NCI-H2081 (cell line): ENCODE results near the gene ADIG.
"Not testable (repeated sequence)": the region's sequence is repeated elsewhere in the genome, so short reads cannot be mapped to it uniquely, and the experiment has no call there.

Experiments
- DNase-seq, 2 experiments: peaks; one replicate each; lab custom pipeline; 2025; lab: John Stamatoyannopoulos, UW

ADIG gene

GRCh38 chr20:38573413-38573812 lies 7.6 kb upstream of the ADIG start:
- DNase-seq: no peak

GRCh38 chr20:38579219-38579910 lies 1.6 kb upstream of the ADIG start:
- DNase-seq: no peak

GRCh38 chr20:38579921-38580320 lies 1.1 kb upstream of the ADIG start:
- no peak for DNase-seq

GRCh38 chr20:38581830-38582358 lies 897 bp downstream of the ADIG start:
- DNase-seq: no peak

- no peak for DNase-seq
Measured at GRCh38 chr20:38583306-38583705, 2.3 kb downstream of the ADIG start.

- DNase-seq: no peak
Measured at GRCh38 chr20:38584099-38584763, 3.2 kb downstream of the ADIG start.

GRCh38 chr20:38585404-38586180 lies 4.6 kb downstream of the ADIG start:
- DNase-seq: no peak

- DNase-seq: no peak
Measured at GRCh38 chr20:38586181-38586525, 5.2 kb downstream of the ADIG start.

GRCh38 chr20:38588303-38588702 lies 7.3 kb downstream of the ADIG start:
- DNase-seq: no peak

- no peak for DNase-seq
Measured at GRCh38 chr20:38589351-38589750, 8.4 kb downstream of the ADIG start.

GRCh38 chr20:38589967-38590675 lies 9.1 kb downstream of the ADIG start:
- DNase-seq: no peak

- no peak for DNase-seq
Measured at GRCh38 chr20:38590676-38591473, 9.9 kb downstream of the ADIG start.

GRCh38 chr20:38591474-38592410 lies 10.7 kb downstream of the ADIG start:
- DNase-seq: no peak

- DNase-seq: not testable (repeated sequence)
Measured at GRCh38 chr20:38592411-38592790, 11.4 kb downstream of the ADIG start.

- not testable (repeated sequence) for DNase-seq
Measured at GRCh38 chr20:38594281-38594680, 13.3 kb downstream of the ADIG start.

- not testable (repeated sequence) for DNase-seq
Measured at GRCh38 chr20:38595886-38596285, 14.9 kb downstream of the ADIG start.

- DNase-seq: no peak
Measured at GRCh38 chr20:38599410-38599882, 18.4 kb downstream of the ADIG start.

GRCh38 chr20:38600057-38600456 lies 19.1 kb downstream of the ADIG start:
- DNase-seq: no peak

GRCh38 chr20:38601216-38602184 lies 20.5 kb downstream of the ADIG start, which contains the start of gene ARHGAP40:
ARHGAP40 (plus strand) TSS chr20:38601809.
- DNase-seq: peak in 1 of 2 experiments; percentile 30
